Neural progenitor cell (in vitro differentiated cells): ENCODE results near the gene CDC42.

ENCODE experiments used
- CTCF ChIP-seq: fragments of 200-600 bp; sonication (generic); IDR thresholded peaks from 2 replicates; pipeline ENCODE4 v1.5.1; 2017; ENCODE audit warnings: antibody characterized with exemption, mild to moderate bottlenecking
- EZH2 ChIP-seq: fragments of 200-600 bp; sonication (generic); IDR thresholded peaks from 2 replicates; pipeline ENCODE4 v1.6.1; 2017; ENCODE audit warnings: antibody characterized with exemption, mild to moderate bottlenecking, moderate library complexity
- EZH2phosphoT487 ChIP-seq: fragments of 200-600 bp; sonication (generic); IDR thresholded peaks from 2 replicates; pipeline ENCODE4 v1.6.1; 2017; ENCODE audit warnings: antibody characterized with exemption

GRCh38 chr1:22026924-22027289, 25.6 kb upstream of the CDC42 start:
- TF ChIP-seq CTCF, result no peak
- TF ChIP-seq EZH2phosphoT487, result no peak
- TF ChIP-seq EZH2, result no peak
